ENCODE results near the gene CFAP119.

Gene CFAP119

GRCh38 chr16:30769379-30770089 is 7.7 kb upstream of the CFAP119 start:
- Histone ChIP-seq H3K9me3 (ENCODE audit: insufficient read depth, low read length) (no peaks in the 10 kb centered on the region), H3K4me2 (ENCODE audit: low read length) (no peak overlapping the region), H3K27ac (ENCODE audit: low read length) (no peak overlapping the region), H3K79me2 (ENCODE audit: low read length) (no peaks in the 10 kb centered on the region), H2AFZ (ENCODE audit: low read depth, low read length) (no peak overlapping the region), H3K4me1 (ENCODE audit: low read length) (no peaks in the 10 kb centered on the region), H3K27me3 (ENCODE audit: low read depth, low read length) (no peaks in the 10 kb centered on the region), H3K36me3 (replicated peaks; ENCODE audit: low read depth, low read length) (peaks cover 73% of the 10 kb centered on the region), H3K4me3 (ENCODE audit: low read length) (no peak overlapping the region), H4K20me1 (ENCODE audit: insufficient read depth, low read length) (no peaks in the 10 kb centered on the region), H3K9ac (ENCODE audit: low read length) (no peak overlapping the region)
- TF ChIP-seq EZH2phosphoT487 (IDR thresholded peaks at IDR 0.05; ENCODE audit: low read depth), result no peak
- TF ChIP-seq CTCF (IDR thresholded peaks at IDR 0.05; ENCODE audit: low read depth, low read length), result no peak

DNA sequence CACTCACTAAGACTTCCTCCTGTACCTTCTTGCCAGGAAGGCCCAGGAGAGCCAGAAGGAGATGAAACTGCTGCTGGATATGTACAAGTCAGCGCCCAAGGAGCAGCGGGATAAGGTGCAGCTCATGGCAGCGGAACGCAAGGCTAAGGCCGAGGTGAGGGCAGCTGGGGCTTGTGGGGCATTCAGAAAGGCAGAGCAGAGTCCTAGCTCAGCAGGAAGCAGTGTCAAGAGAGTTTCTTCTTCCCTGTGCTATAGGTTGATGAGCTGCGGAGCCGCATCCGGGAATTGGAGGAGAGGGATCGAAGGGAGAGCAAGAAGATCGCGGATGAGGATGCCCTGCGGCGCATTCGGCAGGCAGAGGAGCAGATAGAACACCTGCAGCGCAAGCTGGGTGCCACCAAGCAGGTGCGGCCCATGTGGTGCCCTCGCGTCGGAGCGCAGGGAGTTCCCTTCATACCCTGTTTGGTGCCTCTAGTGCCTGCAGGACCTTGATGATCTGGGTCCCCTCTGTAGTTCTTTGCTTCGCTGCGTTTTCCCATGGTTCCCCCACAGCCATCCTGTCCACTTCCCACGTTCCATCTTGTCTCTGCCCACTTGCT is 6.8 kb upstream of the CFAP119 start:
- Histone ChIP-seq H3K79me2 (ENCODE audit: low read length) (peaks cover 5% of the 10 kb centered on the region; the same call in 1 of the 2 replicates), H3K4me2 (ENCODE audit: low read length) (no peak overlapping the region), H3K27me3 (ENCODE audit: low read depth, low read length) (no peaks in the 10 kb centered on the region), H3K36me3 (replicated peaks; ENCODE audit: low read depth, low read length) (peaks cover 81% of the 10 kb centered on the region), H3K9me3 (ENCODE audit: insufficient read depth, low read length) (no peaks in the 10 kb centered on the region), H4K20me1 (ENCODE audit: insufficient read depth, low read length) (no peaks in the 10 kb centered on the region), H3K4me1 (ENCODE audit: low read length) (no peaks in the 10 kb centered on the region), H2AFZ (ENCODE audit: low read depth, low read length) (no peak overlapping the region), H3K4me3 (ENCODE audit: low read length) (no peak overlapping the region), H3K27ac (ENCODE audit: low read length) (no peak overlapping the region), H3K9ac (ENCODE audit: low read length) (no peak overlapping the region)
- no peak for TF ChIP-seq CTCF (IDR thresholded peaks at IDR 0.05; ENCODE audit: low read depth, low read length)
- TF ChIP-seq EZH2phosphoT487 (IDR thresholded peaks at IDR 0.05; ENCODE audit: low read depth), result no peak

DNA sequence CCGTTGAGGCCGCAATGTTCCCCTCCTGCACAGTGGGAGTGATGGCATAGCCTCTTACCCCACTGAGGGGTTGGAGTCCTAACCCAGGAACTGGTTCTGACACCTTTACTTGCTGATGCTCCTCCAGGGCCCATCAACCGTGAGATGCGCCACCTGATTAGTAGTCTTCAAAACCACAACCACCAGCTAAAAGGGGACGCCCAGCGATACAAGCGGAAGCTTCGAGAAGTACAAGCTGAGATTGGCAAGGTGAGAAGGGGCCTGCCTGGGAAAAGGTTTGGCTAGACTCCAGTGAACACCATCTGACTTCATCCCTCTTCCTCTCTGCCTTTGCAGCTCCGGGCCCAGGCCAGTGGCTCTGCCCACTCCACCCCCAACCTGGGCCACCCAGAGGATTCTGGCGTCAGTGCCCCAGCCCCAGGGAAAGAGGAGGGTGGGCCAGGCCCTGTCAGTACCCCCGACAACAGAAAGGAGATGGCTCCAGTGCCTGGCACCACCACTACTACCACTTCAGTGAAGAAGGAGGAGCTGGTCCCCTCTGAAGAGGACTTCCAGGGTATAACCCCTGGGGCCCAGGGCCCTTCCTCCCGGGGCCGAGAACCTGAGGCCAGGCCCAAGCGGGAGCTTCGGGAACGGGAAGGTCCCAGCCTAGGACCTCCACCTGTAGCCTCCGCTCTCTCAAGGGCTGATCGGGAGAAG is 6.1 kb upstream of the CFAP119 start:
- H3K4me3 ChIP-seq (ENCODE audit: low read length), result no peak overlapping the region
- no peak overlapping the region for H3K4me2 ChIP-seq (ENCODE audit: low read length)
- H3K4me1 ChIP-seq (ENCODE audit: low read length), result peaks cover 7% of the 10 kb centered on the region
- no peak overlapping the region for H3K9ac ChIP-seq (ENCODE audit: low read length)
- no peaks in the 10 kb centered on the region for H4K20me1 ChIP-seq (ENCODE audit: insufficient read depth, low read length)
- no peak for TF ChIP-seq EZH2phosphoT487 (IDR thresholded peaks at IDR 0.05; ENCODE audit: low read depth)
- H3K27me3 ChIP-seq (ENCODE audit: low read depth, low read length), result no peaks in the 10 kb centered on the region
- peaks cover 12% of the 10 kb centered on the region for H3K79me2 ChIP-seq (ENCODE audit: low read length)
- no peak overlapping the region for H2AFZ ChIP-seq (ENCODE audit: low read depth, low read length)
- H3K36me3 ChIP-seq (replicated peaks; ENCODE audit: low read depth, low read length), result peaks cover 79% of the 10 kb centered on the region
- no peaks in the 10 kb centered on the region for H3K9me3 ChIP-seq (ENCODE audit: insufficient read depth, low read length)
- no peak overlapping the region for H3K27ac ChIP-seq (ENCODE audit: low read length)

DNA sequence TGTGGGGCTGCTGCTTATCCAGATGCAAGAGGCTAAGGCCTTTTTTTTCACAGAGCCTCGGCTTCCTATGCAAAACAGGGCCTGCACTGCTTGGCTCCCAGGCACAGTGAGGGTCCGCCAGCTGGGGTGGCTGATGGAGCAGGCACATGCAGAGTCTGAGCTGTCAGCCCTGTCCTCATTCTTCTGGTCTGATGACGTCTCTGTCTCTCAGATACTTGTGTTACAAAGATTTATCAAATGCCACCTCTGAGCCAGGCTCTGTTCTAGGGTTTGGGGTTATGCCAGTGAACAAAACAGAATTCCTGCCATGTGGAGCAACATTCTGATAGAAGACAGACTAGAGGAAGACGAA is 5.0 kb upstream of the CFAP119 start:
- H3K36me3 ChIP-seq (replicated peaks; ENCODE audit: low read depth, low read length), result peaks cover 70% of the 10 kb centered on the region
- no peak overlapping the region for H3K4me2 ChIP-seq (ENCODE audit: low read length)
- H2AFZ ChIP-seq (ENCODE audit: low read depth, low read length), result no peak overlapping the region
- H3K4me1 ChIP-seq (ENCODE audit: low read length), result peaks cover 10% of the 10 kb centered on the region
- H3K27ac ChIP-seq (ENCODE audit: low read length), result no peak overlapping the region
- no peak overlapping the region for H3K4me3 ChIP-seq (ENCODE audit: low read length)
- TF ChIP-seq CTCF (IDR thresholded peaks at IDR 0.05; ENCODE audit: low read depth, low read length) (no peak), EZH2phosphoT487 (IDR thresholded peaks at IDR 0.05; ENCODE audit: low read depth) (no peak)
- H3K27me3 ChIP-seq (ENCODE audit: low read depth, low read length), result no peaks in the 10 kb centered on the region
- no peaks in the 10 kb centered on the region for H4K20me1 ChIP-seq (ENCODE audit: insufficient read depth, low read length)
- H3K79me2 ChIP-seq (ENCODE audit: low read length), result peaks cover 20% of the 10 kb centered on the region
- no peak overlapping the region for H3K9ac ChIP-seq (ENCODE audit: low read length)
- H3K9me3 ChIP-seq (ENCODE audit: insufficient read depth, low read length), result no peaks in the 10 kb centered on the region
